ENCODE data around the gene GCNT2.
"Not testable (repeated sequence)": the region's sequence is repeated elsewhere in the genome, so short reads cannot be mapped to it uniquely, and the experiment has no call there.

GCNT2 gene

GRCh38 chr6:10547809-10548208 is 26.7 kb downstream of the GCNT2 start:
- DNase-seq (ENCODE audit: low read depth in 2 of 2), result no peak

DNA sequence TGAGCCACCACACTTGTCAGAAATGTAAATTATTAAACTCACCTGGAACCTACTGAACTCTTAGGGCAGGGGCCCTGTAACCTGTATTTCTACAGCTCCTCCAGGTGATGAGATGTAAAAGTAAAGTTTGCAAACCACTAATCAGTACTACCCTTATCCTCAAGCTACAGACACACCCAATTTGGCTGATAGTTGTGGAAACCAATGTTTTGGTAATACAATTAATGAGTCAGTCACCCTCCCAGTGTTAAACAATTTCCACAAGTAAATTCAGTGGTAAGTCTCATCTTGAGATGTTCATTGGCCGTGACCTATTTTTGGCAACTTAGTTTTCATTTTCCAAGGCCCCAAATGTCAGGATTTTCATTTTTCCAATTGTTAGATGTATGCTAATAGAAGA is 29.6 kb downstream of the GCNT2 start:
- no peak for DNase-seq (ENCODE audit: low read depth in 2 of 2)

GRCh38 chr6:10552270-10552810 is 31.2 kb downstream of the GCNT2 start:
- DNase-seq (ENCODE audit: low read depth in 2 of 2), result no peak

- DNase-seq (ENCODE audit: low read depth in 2 of 2), result no peak
These were observed 32.7 kb downstream of the GCNT2 start for GRCh38 chr6:10553871-10554270.

- no peak for DNase-seq (ENCODE audit: low read depth in 2 of 2)
These were observed 33.7 kb downstream of the GCNT2 start for GRCh38 chr6:10554826-10555225.

DNA sequence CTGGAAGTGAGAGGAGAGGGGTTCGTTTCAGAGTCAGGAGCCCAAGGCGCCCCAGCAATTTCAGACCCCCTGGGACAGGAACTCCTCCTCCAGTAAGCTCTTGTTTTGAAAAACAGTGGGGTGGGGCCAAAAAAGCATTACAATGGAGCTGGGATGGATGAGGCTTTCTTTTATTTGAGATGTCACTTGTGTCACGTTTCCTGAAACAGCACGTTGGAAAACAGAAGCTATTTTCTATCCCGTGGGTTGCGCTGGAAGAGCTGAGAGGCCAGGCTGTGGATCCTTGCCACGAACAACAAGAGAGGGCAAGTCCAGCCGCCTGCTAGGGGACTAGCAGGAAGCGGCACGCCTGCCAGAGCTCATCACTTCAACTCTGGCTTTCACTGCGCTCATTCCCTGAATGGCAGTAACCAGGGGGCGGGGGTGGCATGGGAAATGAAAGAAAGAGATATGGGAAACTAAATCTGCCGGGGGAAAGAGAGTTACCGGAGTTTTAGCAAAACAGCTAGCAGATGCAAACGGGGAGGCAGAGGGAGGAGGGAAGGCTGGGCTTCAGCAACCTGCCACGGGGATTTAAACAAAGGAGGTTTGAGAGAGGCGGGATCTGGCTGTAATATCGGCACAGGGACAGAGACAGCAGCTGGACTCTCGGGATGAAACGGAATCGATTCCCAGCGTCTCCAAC is 34.6 kb downstream of the GCNT2 start:
- DNase-seq (ENCODE audit: low read depth in 2 of 2), result no peak

DNA sequence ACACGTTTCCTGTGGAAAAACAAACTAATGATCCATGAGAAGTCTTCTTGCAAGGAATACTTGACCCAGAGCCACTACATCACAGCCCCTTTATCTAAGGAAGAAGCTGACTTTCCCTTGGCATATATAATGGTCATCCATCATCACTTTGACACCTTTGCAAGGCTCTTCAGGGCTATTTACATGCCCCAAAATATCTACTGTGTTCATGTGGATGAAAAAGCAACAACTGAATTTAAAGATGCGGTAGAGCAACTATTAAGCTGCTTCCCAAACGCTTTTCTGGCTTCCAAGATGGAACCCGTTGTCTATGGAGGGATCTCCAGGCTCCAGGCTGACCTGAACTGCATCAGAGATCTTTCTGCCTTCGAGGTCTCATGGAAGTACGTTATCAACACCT is 35.4 kb downstream of the GCNT2 start:
- DNase-seq (ENCODE audit: low read depth in 2 of 2), result no peak

DNA sequence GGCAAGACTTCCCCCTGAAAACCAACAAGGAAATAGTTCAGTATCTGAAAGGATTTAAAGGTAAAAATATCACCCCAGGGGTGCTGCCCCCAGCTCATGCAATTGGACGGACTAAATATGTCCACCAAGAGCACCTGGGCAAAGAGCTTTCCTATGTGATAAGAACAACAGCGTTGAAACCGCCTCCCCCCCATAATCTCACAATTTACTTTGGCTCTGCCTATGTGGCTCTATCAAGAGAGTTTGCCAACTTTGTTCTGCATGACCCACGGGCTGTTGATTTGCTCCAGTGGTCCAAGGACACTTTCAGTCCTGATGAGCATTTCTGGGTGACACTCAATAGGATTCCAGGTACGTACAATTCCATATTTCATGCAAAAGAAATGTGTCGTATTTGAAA is 35.8 kb downstream of the GCNT2 start:
- DNase-seq (ENCODE audit: low read depth in 2 of 2), result no peak

DNA sequence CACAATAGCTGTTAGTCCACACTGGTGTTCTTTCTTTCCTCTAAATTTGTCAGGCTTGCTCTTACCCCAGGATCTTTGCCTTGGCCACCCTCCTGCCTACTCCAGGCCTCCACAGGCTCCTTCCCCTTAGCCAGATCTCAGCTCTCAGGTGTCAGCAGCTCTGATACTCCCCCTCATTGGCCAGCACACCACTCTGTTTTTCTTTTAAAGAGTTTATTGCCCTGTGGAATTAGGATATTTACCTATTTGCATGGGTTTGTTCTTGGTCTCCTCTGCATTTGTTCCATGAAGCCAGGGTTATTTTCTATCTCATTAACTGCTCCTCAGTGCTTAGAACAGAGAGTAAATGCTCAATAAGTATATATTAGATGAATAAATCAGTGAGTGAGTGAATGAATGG is 36.8 kb downstream of the GCNT2 start:
- no peak for DNase-seq (ENCODE audit: low read depth in 2 of 2)

- no peak for DNase-seq (ENCODE audit: low read depth in 2 of 2)
These were observed 37.4 kb downstream of the GCNT2 start for GRCh38 chr6:10558565-10558964.

- DNase-seq (ENCODE audit: low read depth in 2 of 2), result no peak
These were observed 38.5 kb downstream of the GCNT2 start for GRCh38 chr6:10559522-10560152.

DNA sequence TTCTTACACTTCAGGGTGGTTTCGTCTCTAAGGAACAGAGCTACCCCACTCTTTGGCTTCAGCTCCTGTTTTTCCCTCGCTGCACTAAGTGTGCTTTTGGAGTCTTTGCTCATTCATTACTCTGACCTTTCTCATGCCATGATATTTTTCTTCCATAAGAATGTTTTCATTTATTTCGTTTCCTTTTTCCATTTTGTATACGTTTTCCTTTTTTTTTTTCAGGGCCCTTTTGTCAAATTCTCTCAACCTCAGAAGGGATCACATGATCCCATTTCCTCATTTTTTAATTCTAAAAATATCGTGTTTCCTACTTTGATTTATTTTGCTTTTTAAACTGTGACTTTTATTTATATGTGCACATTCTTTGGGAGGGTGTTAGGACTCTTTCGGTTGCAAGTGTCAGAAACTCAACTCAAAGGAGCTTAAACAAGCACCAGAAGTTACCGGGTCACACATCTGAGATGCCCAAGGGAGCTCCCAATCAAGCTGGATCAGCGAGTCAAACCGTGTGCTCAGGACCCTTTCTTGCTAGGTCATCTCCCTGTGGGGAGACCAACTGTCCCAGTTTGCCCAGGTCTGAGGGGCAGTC is 40.6 kb downstream of the GCNT2 start:
- DNase-seq (ENCODE audit: low read depth in 2 of 2), result no peak

DNA sequence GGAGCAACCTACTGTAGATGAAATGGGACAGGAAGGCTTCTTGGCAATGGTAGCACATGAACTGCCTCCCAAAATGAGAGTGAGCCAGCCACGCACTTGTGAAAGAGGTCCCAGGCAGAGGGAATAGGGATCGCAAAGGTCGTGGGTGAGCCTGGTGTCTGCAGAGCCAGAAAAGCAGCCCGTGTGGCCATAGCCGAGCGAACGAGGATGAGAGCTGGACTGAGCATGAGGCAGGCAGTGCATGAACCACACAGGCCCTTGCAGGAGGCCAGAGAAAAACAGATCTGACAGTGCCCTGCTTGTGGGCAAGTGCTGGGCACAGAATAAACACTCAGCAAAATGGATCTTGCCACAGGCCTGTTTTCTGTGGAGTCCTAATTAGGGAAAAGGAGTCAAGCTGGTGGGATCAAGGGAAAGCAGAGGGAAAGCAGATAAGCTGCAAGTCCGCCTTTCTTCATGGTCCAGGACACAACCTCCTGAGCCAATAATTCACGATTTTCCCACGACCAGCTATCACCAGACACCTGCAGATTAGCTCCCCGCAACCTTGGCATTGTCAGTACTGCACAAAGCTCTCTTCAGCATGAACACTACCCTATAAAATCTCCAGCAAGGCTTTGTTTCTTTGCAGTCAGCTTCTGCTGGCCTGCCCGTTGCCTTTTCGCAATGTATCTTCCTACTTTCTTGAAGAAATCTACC is 44.0 kb downstream of the GCNT2 start:
- no peak for DNase-seq (ENCODE audit: low read depth in 2 of 2)

DNA sequence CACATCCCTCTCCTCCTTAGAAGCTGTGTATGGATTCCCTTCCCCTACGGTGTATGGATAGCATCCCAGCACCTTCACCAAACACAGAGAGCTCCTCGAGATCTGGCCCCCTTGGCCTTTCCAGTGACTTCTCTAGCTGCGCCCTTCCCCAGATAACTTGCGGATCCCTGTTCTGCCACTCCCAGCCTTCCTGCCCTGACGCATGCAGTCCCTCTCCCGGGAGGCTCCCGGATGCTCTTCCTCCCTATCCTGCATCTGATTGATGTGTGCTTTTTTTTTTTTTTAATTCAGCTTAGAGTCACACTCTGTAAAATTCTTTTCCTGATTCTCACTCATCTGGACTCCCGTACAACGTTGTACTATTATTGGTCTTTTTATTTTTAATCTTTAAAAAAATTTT is 44.8 kb downstream of the GCNT2 start:
- no peak for DNase-seq (ENCODE audit: low read depth in 2 of 2)

- DNase-seq (ENCODE audit: low read depth in 2 of 2), result no peak
These were observed 46.3 kb downstream of the GCNT2 start for GRCh38 chr6:10567256-10568026.

DNA sequence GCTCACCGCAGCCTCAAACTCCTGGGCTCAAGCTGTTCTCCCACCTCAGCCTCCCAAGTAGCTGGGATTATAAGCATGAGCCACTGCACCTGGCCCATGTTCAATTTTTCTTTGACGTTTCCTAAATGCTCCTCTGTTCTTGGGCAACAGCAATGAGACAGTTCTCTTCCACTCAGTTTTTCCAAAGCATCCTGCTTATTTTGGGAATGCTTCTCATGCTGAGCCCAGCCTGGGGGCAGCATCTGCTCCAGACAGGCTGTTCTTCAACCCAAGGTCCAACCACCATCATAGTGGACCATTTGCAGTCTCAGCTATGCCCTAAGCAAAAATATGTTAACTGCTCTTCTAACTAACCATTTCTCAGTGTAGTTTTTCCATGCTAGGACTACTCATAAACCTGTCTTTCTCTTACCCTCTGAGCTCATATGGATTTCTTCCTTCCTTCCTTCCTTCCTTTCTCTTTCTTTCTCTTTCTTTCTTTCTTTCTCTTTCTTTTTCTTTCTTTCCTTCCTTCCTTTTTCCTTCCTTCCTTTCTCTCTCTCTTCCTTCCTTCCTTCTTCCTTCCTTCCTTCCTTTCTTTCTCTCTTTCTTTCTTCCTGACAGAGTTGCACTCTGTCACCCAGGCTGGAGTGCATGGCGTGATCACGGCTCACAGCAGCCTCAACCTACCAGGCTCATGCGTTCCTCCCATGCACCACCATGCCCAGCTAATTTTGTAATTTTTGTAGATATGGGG is 48.4 kb downstream of the GCNT2 start:
- no peak for DNase-seq (ENCODE audit: low read depth in 2 of 2)

- DNase-seq (ENCODE audit: low read depth in 2 of 2), result not testable (repeated sequence)
These were observed 54.4 kb downstream of the GCNT2 start for GRCh38 chr6:10575519-10575918.

GRCh38 chr6:10576226-10576625 is 55.1 kb downstream of the GCNT2 start:
- no peak for DNase-seq (ENCODE audit: low read depth in 2 of 2)

DNA sequence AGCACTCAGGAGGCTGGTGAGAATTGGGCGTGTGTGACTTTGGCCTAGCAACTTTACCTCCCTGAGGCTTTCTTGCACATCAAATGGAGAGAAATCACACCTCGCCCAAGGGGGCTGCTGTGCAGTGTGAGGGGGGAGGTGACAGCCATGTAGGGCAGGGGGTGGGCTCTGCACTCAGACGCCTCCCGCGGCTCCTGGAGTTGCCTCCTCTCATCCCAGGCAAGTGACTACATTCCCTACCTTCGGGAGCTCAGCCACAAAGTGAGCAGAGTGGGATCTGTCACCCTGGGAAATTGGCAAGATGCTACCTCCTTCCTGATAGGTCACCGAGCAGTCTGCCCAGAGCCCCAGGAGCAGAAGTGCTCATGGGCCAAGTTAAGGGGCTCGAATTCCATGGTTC is 56.0 kb downstream of the GCNT2 start:
- DNase-seq (ENCODE audit: low read depth in 2 of 2), result no peak

DNA sequence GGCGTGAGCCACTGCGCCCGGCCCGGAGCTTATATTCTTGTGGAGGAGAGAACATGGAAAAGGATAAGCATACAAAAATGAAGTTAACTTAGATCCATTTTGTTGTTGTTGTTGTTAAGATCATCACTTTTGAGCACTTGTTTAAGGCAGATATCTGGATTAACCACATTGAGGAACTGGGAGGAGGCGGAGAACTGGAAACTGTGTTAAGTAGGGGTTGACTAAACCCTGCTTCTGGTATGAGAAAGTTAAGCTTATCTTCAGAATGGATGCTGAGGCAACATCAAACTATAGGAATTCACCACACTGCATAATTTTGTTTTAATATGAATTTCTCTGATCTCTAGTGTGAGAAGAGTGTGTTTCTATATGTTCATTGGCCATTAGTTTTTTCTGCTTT is 57.6 kb downstream of the GCNT2 start:
- no peak for DNase-seq (ENCODE audit: low read depth in 2 of 2)

DNA sequence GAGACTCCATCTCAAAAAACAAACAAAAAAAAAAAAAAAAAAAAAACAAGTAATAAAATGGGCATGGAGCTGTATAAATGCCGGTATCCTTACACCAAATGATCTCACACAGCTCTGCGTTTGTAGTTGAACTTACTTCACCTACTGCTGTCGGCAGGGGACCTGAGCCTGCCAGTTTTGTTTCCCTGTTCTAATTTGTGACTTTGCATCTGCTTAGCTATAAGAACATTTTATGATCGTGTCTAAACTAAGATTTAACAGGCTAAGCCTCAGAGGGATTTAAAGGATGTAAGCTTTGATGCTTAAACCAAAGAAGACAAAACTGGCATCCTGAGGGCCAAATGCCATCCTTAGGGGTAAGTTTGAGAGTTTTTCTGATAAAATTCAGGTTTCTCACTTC is 58.7 kb downstream of the GCNT2 start:
- no peak for DNase-seq (ENCODE audit: low read depth in 2 of 2)

Data from fibroblast of skin of left quadriceps (primary cell).